Measurements from ENCODE around the gene GSTO2.
A peak's percentile ranks its signal among the peaks of the same experiment; 100 is the strongest.

Gene GSTO2

GRCh38 chr10:104308439-104308903 is 39.5 kb downstream of the GSTO2 start:
- no peak for DNase-seq (ENCODE audit: low spot score)

GRCh38 chr10:104309980-104310978 is 41.3 kb downstream of the GSTO2 start:
- DNase-seq (ENCODE audit: low spot score): no peak

GRCh38 chr10:104311184-104311720 is 42.3 kb downstream of the GSTO2 start:
- DNase-seq (ENCODE audit: low spot score): no peak

- no peak for DNase-seq (ENCODE audit: low spot score)
These were observed 45.9 kb downstream of the GSTO2 start for GRCh38 chr10:104314591-104315485.

- DNase-seq (ENCODE audit: low spot score): no peak
These were observed 46.5 kb downstream of the GSTO2 start for GRCh38 chr10:104315486-104315921.

- DNase-seq (ENCODE audit: low spot score): no peak
These were observed 47.5 kb downstream of the GSTO2 start for GRCh38 chr10:104316321-104317099.

GRCh38 chr10:104317269-104317710 is 48.3 kb downstream of the GSTO2 start:
- no peak for DNase-seq (ENCODE audit: low spot score)

- DNase-seq (ENCODE audit: low spot score): no peak
These were observed 48.8 kb downstream of the GSTO2 start for GRCh38 chr10:104317726-104318299.

GRCh38 chr10:104318326-104318725 is 49.3 kb downstream of the GSTO2 start:
- no peak for DNase-seq (ENCODE audit: low spot score)

- DNase-seq (ENCODE audit: low spot score): no peak
These were observed 50.1 kb downstream of the GSTO2 start for GRCh38 chr10:104318810-104319741.

- no peak for DNase-seq (ENCODE audit: low spot score)
These were observed 52.2 kb downstream of the GSTO2 start for GRCh38 chr10:104321226-104321625.

GRCh38 chr10:104321725-104322415 is 52.9 kb downstream of the GSTO2 start:
- DNase-seq (ENCODE audit: low spot score): no peak

- DNase-seq (ENCODE audit: low spot score): peak; percentile 56
These were observed 53.4 kb downstream of the GSTO2 start for GRCh38 chr10:104322416-104322782.

GRCh38 chr10:104323085-104323484 is 54.1 kb downstream of the GSTO2 start:
- no peak for DNase-seq (ENCODE audit: low spot score)

GRCh38 chr10:104323760-104324201 is 54.8 kb downstream of the GSTO2 start:
- DNase-seq (ENCODE audit: low spot score): no peak

- peak; percentile 51 for DNase-seq (ENCODE audit: low spot score)
These were observed 55.3 kb downstream of the GSTO2 start for GRCh38 chr10:104324221-104324686.

- DNase-seq (ENCODE audit: low spot score): no peak
These were observed 55.9 kb downstream of the GSTO2 start for GRCh38 chr10:104324931-104325330.

- no peak for DNase-seq (ENCODE audit: low spot score)
These were observed 56.8 kb downstream of the GSTO2 start for GRCh38 chr10:104325436-104326435.

All from germinal center (tissue), 1 donor.